DND-41 (cell line): ENCODE results near the gene TIMM50.
A peak's percentile ranks its signal among the peaks of the same experiment; 100 is the strongest.

Experiments
- ATAC-seq: fragments of 200-7000 bp; cut with Tn5 transposase; 3 replicates; pipeline ENCODE4 v1.9.1; 2021; ENCODE audit warnings: low read depth; ENCODE audit not compliant: insufficient read depth
- DNase-seq: peaks from one replicate; pipeline ENCODE4 v3.0.0-alpha.2; 2020
- H2AFZ ChIP-seq: 2 replicates; pipeline ENCODE4 v1.6.0; 2012; ENCODE audit warnings: low read depth, low read length
- H3K27ac ChIP-seq: 2 replicates; pipeline ENCODE4 v1.5.1; 2012; ENCODE audit warnings: low read length, inconsistent platforms
- H3K27me3 ChIP-seq: fragments of 200-600 bp; sonication (generic); 2 replicates; pipeline ENCODE4 v1.6.0; 2012; ENCODE audit warnings: low read length, mild to moderate bottlenecking, inconsistent platforms; ENCODE audit not compliant: insufficient read depth, poor library complexity
- H3K36me3 ChIP-seq: 2 replicates; pipeline ENCODE4 v1.5.1; 2012; ENCODE audit warnings: low read length, inconsistent platforms; ENCODE audit not compliant: insufficient read depth
- H3K4me1 ChIP-seq: 2 replicates; pipeline ENCODE4 v1.5.1; 2012; ENCODE audit warnings: mild to moderate bottlenecking, low read length; ENCODE audit not compliant: insufficient read depth
- H3K4me2 ChIP-seq: 2 replicates; pipeline ENCODE4 v1.6.0; 2012; ENCODE audit warnings: mild to moderate bottlenecking, moderate library complexity, low read length, inconsistent platforms; ENCODE audit not compliant: insufficient read depth
- H3K4me3 ChIP-seq, 2 experiments: fragments of 200-600 bp in 1 of 2; shearing (Covaris generic) in 1 of 2; 2 replicates each; pipeline ENCODE4 v1.5.1; 2012 to 2016; ENCODE audit warnings: inconsistent platforms in 2 of 2, low read length in 2 of 2, mild to moderate bottlenecking in 2 of 2, low read depth in 1 of 2, moderate library complexity in 1 of 2
- H3K79me2 ChIP-seq: 2 replicates; pipeline ENCODE4 v1.6.0; 2012; ENCODE audit warnings: low read length, inconsistent platforms; ENCODE audit not compliant: insufficient read depth
- H3K9ac ChIP-seq: 2 replicates; pipeline ENCODE4 v1.6.0; 2012; ENCODE audit warnings: low read depth, mild to moderate bottlenecking, inconsistent platforms, low read length, moderate library complexity
- H3K9me3 ChIP-seq: 2 replicates; pipeline ENCODE4 v1.5.1; 2012; ENCODE audit warnings: low read length, moderate library complexity, mild to moderate bottlenecking, inconsistent platforms; ENCODE audit not compliant: insufficient read depth, severe bottlenecking
- H4K20me1 ChIP-seq: 2 replicates; pipeline ENCODE4 v1.6.0; 2012; ENCODE audit warnings: low read length; ENCODE audit not compliant: insufficient read depth
- EZH2 ChIP-seq: IDR thresholded peaks from 3 replicates; pipeline ENCODE4 v1.6.1; 2012; ENCODE audit warnings: borderline replicate concordance, low read depth, mild to moderate bottlenecking, moderate library complexity, low read length, inconsistent platforms; ENCODE audit not compliant: severe bottlenecking
- TF ChIP-seq, protein P1 (sequence below): IDR thresholded peaks from 2 replicates; pipeline ENCODE4 v1.5.1; 2012; ENCODE audit warnings: borderline replicate concordance, low read length, moderate library complexity, mild to moderate bottlenecking; ENCODE audit not compliant: poor library complexity, severe bottlenecking; ENCODE audit errors: extremely low read depth

Gene TIMM50

DNA sequence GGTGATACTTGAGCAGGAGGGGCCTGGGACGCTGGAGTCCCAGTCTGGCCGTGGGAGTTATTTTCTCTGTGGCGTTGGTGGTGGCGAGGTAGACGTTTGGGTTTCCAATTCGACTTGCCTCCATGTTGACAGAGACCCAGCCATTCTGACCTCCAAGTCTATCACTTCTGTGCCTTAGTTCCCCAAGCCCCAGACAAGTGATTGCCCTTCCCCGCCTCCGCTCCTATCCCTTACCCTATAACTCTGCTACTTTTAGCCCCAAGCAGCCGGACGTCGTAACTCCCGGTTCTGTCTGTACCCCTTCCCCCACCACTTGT, 549 bp downstream of the TIMM50 start:
- DNase-seq: peak; percentile 15
- no peaks in the 10 kb centered on the region for H3K27me3 ChIP-seq
- peaks cover 31% of the 10 kb centered on the region for H3K79me2 ChIP-seq
- peaks cover 35% of the 10 kb centered on the region for H3K36me3 ChIP-seq
- no peak for TF ChIP-seq EZH2
- peak overlapping the region; percentile 73 for H3K9ac ChIP-seq
- peak overlapping the region; percentile 42 to 68; a peak in 3 of 4 replicates for H3K4me3 ChIP-seq
- peak overlapping the region; percentile 71 for H3K4me2 ChIP-seq
- H3K4me1 ChIP-seq: peaks cover 25% of the 10 kb centered on the region
- H2AFZ ChIP-seq: peak overlapping the region; percentile 70
- no peaks in the 10 kb centered on the region for H4K20me1 ChIP-seq
- H3K27ac ChIP-seq: peak overlapping the region; percentile 69
- no peak for ATAC-seq
- H3K9me3 ChIP-seq: no peaks in the 10 kb centered on the region

DNA sequence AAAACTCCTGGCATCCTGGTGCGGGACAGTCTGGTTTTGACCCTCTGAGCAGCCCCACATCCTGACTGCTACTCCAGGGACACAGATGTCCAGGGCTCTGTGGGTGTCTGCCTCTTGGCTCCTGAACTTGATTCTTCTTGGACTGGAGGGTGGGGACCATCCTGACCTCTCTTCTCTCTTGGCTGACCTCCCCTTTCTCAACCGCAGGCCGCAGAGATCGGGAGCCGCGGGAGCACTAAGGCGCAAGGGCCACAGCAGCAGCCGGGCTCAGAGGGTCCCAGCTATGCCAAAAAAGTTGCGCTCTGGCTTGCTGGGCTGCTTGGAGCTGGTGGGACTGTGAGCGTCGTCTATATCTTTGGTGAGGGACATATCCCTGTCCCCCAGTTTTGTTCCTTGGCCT, 1.0 kb downstream of the TIMM50 start:
- no peaks in the 10 kb centered on the region for H3K9me3 ChIP-seq

DNA sequence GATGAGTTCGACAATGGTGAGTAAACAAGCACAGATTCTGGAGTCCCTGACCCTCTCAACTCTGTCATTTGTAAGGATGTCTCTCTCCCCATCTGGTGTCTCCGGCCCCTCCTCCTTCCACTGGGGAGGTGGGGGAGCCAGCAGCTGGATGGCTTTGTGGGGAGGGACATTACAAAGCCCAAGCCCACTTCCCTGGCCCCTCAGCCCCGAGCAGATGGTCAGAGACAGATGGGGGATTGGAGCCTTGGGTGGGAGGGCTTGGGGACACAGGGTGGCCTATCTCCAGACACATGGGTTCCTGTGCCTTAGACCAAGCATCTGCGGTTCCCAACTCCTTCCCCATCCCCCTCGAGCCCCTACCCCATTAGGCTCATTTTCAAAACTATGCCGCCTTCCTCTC, 2.5 kb downstream of the TIMM50 start:
- ATAC-seq: no peak
- peaks cover 31% of the 10 kb centered on the region for H3K79me2 ChIP-seq
- no peak overlapping the region for H3K9ac ChIP-seq

More for the DNA sequence above, 1.0 kb downstream of the TIMM50 start:
- no peak for TF ChIP-seq EZH2
- TF ChIP-seq, protein P1, sequence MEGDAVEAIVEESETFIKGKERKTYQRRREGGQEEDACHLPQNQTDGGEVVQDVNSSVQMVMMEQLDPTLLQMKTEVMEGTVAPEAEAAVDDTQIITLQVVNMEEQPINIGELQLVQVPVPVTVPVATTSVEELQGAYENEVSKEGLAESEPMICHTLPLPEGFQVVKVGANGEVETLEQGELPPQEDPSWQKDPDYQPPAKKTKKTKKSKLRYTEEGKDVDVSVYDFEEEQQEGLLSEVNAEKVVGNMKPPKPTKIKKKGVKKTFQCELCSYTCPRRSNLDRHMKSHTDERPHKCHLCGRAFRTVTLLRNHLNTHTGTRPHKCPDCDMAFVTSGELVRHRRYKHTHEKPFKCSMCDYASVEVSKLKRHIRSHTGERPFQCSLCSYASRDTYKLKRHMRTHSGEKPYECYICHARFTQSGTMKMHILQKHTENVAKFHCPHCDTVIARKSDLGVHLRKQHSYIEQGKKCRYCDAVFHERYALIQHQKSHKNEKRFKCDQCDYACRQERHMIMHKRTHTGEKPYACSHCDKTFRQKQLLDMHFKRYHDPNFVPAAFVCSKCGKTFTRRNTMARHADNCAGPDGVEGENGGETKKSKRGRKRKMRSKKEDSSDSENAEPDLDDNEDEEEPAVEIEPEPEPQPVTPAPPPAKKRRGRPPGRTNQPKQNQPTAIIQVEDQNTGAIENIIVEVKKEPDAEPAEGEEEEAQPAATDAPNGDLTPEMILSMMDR: no peak
- peaks cover 35% of the 10 kb centered on the region for H3K36me3 ChIP-seq
- H3K9ac ChIP-seq: peak overlapping the region; percentile 73
- H3K27me3 ChIP-seq: no peaks in the 10 kb centered on the region
- no peak for ATAC-seq
- H3K79me2 ChIP-seq: peaks cover 31% of the 10 kb centered on the region
- H3K4me1 ChIP-seq: peaks cover 25% of the 10 kb centered on the region
- no peak for DNase-seq
- peaks cover under 1% of the 10 kb centered on the region; the same call in 1 of the 2 replicates for H4K20me1 ChIP-seq
- H3K4me3 ChIP-seq: peak overlapping the region; percentile 42 to 68; a peak in 3 of 4 replicates
- H3K27ac ChIP-seq: peak overlapping the region; percentile 69
- H3K4me2 ChIP-seq: peak overlapping the region; percentile 71
- peak overlapping the region; percentile 70; the same call in 1 of the 2 replicates for H2AFZ ChIP-seq

GRCh38 chr19:39489756-39490155, 9.1 kb downstream of the TIMM50 start:
- Histone ChIP-seq H3K36me3 (peaks cover 63% of the 10 kb centered on the region), H3K79me2 (no peaks in the 10 kb centered on the region; the same call in 1 of the 2 replicates), H3K27ac (no peak overlapping the region), H3K4me1 (no peaks in the 10 kb centered on the region), H4K20me1 (peaks cover 2% of the 10 kb centered on the region; the same call in 1 of the 2 replicates), H3K4me2 (no peak overlapping the region), H2AFZ (no peak overlapping the region), H3K9me3 (no peaks in the 10 kb centered on the region), H3K27me3 (no peaks in the 10 kb centered on the region), H3K9ac (no peak overlapping the region), H3K4me3 (no peak overlapping the region)
- ATAC-seq (no peak), DNase-seq (no peak)
- no peak for TF ChIP-seq EZH2
- TF ChIP-seq, protein P1: no peak

More for the DNA sequence above, 2.5 kb downstream of the TIMM50 start:
- Histone ChIP-seq H3K9me3 (no peaks in the 10 kb centered on the region), H3K4me2 (peak overlapping the region; percentile 42; the same call in 1 of the 2 replicates), H2AFZ (no peak overlapping the region), H3K36me3 (peaks cover 44% of the 10 kb centered on the region), H3K4me3 (no peak overlapping the region), H3K27ac (no peak overlapping the region), H4K20me1 (peaks cover 2% of the 10 kb centered on the region; the same call in 1 of the 2 replicates), H3K4me1 (peaks cover 25% of the 10 kb centered on the region), H3K27me3 (no peaks in the 10 kb centered on the region)
- TF ChIP-seq EZH2: no peak
- TF ChIP-seq, protein P1: no peak
- no peak for DNase-seq
